H9 (cell line): ENCODE data around the gene SORCS2. TPM values are rescaled to one million over a fixed set of nuclear protein-coding genes. Genes with fewer than 3 reads are reported as not detected.

Experiments
- DNase-seq: peaks from one replicate; pipeline ENCODE4 v3.0.0-alpha.2; 2017
- H2AFZ ChIP-seq: one replicate; pipeline ENCODE4 v1.6.1; 2013; ENCODE audit warnings: mild to moderate bottlenecking, low read length, control low read depth, moderate library complexity
- H2AK5ac ChIP-seq: 2 replicates; pipeline ENCODE4 v1.6.1; 2013; ENCODE audit warnings: low read length, control low read depth, mixed read lengths; ENCODE audit not compliant: insufficient read length
- H2BK120ac ChIP-seq: one replicate; pipeline ENCODE4 v1.6.1; 2013; ENCODE audit warnings: low read depth, mild to moderate bottlenecking, low read length, control low read depth, inconsistent platforms; ENCODE audit not compliant: poor library complexity, severe bottlenecking
- H2BK12ac ChIP-seq: 2 replicates; pipeline ENCODE4 v1.6.1; 2013; ENCODE audit warnings: low read length, control low read depth, mixed read lengths, low read depth; ENCODE audit not compliant: insufficient read length
- H2BK15ac ChIP-seq: 2 replicates; pipeline ENCODE4 v1.6.1; 2013; ENCODE audit warnings: low read depth, low read length, control low read depth
- H2BK20ac ChIP-seq: one replicate; pipeline ENCODE4 v1.6.1; 2013; ENCODE audit warnings: low read depth, mild to moderate bottlenecking, low read length, control low read depth, inconsistent platforms; ENCODE audit not compliant: poor library complexity, severe bottlenecking
- H2BK5ac ChIP-seq: 2 replicates; pipeline ENCODE4 v1.6.1; 2013; ENCODE audit warnings: low read length, control low read depth, mixed read lengths; ENCODE audit not compliant: insufficient read length
- H3K14ac ChIP-seq: 2 replicates; pipeline ENCODE4 v1.6.1; 2013; ENCODE audit warnings: low read length, control low read depth; ENCODE audit not compliant: insufficient read depth
- H3K18ac ChIP-seq: 2 replicates; pipeline ENCODE4 v1.6.1; 2013; ENCODE audit warnings: low read depth, mild to moderate bottlenecking, mixed read lengths, low read length, control low read depth; ENCODE audit not compliant: insufficient read length
- H3K23ac ChIP-seq: 2 replicates; pipeline ENCODE4 v1.6.1; 2013; ENCODE audit warnings: low read length, control low read depth, mixed read lengths, low read depth; ENCODE audit not compliant: insufficient read length
- H3K23me2 ChIP-seq: 2 replicates; pipeline ENCODE4 v1.6.1; 2013; ENCODE audit warnings: low read depth, mild to moderate bottlenecking, mixed read lengths, low read length, control low read depth; ENCODE audit not compliant: insufficient read length, poor library complexity, severe bottlenecking
- H3K27ac ChIP-seq: 2 replicates; pipeline ENCODE4 v1.5.1; 2013; ENCODE audit warnings: low read length, control low read depth, mixed read lengths, low read depth; ENCODE audit not compliant: insufficient read length
- H3K27me3 ChIP-seq: 2 replicates; pipeline ENCODE4 v1.6.1; 2013; ENCODE audit warnings: low read length, control low read depth, inconsistent platforms; ENCODE audit not compliant: insufficient read depth
- H3K4ac ChIP-seq: 2 replicates; pipeline ENCODE4 v1.6.1; 2013; ENCODE audit warnings: low read depth, mild to moderate bottlenecking, control low read depth, inconsistent platforms, low read length, moderate library complexity
- H3K4me1 ChIP-seq: 2 replicates; pipeline ENCODE4 v1.6.1; 2013; ENCODE audit warnings: low read length, control low read depth, inconsistent platforms; ENCODE audit not compliant: insufficient read depth
- H3K4me2 ChIP-seq: 2 replicates; pipeline ENCODE4 v1.6.1; 2013; ENCODE audit warnings: low read length, control low read depth, mixed read lengths; ENCODE audit not compliant: insufficient read length, insufficient read depth
- H3K56ac ChIP-seq: 2 replicates; pipeline ENCODE4 v1.6.1; 2013; ENCODE audit warnings: low read depth, mild to moderate bottlenecking, mixed read lengths, low read length, control low read depth; ENCODE audit not compliant: insufficient read length
- H3K79me1 ChIP-seq: 2 replicates; pipeline ENCODE4 v1.6.1; 2013; ENCODE audit warnings: low read depth, mild to moderate bottlenecking, moderate library complexity, low read length, control low read depth, inconsistent platforms; ENCODE audit not compliant: insufficient read depth, poor library complexity, severe bottlenecking
- H3K79me2 ChIP-seq: 2 replicates; pipeline ENCODE4 v1.6.1; 2013; ENCODE audit warnings: low read length, control low read depth, inconsistent platforms; ENCODE audit not compliant: insufficient read depth
- H3K9ac ChIP-seq: 2 replicates; pipeline ENCODE4 v1.6.1; 2013; ENCODE audit warnings: low read length, control low read depth, mixed read lengths; ENCODE audit not compliant: insufficient read length; ENCODE audit errors: extremely low read depth
- H3K9me3 ChIP-seq: one replicate; pipeline ENCODE4 v1.6.1; 2013; ENCODE audit warnings: low read depth, low read length, inconsistent platforms; ENCODE audit not compliant: control insufficient read depth
- H3T11ph ChIP-seq: one replicate; pipeline ENCODE4 v1.6.1; 2013; ENCODE audit warnings: mild to moderate bottlenecking, low read length, control low read depth, inconsistent platforms
- H4K20me1 ChIP-seq: one replicate; pipeline ENCODE4 v1.6.1; 2013; ENCODE audit not compliant: control insufficient read depth, insufficient read length, insufficient read depth
- H4K5ac ChIP-seq: 2 replicates; pipeline ENCODE4 v1.6.1; 2013; ENCODE audit warnings: low read depth, mild to moderate bottlenecking, mixed read lengths, low read length, control low read depth; ENCODE audit not compliant: insufficient read length
- H4K8ac ChIP-seq: replicated peaks from 2 replicates; pipeline ENCODE4 v1.6.1; 2013; ENCODE audit warnings: low read length, control low read depth, mixed read lengths, low read depth; ENCODE audit not compliant: insufficient read length
- H4K91ac ChIP-seq: 2 replicates; pipeline ENCODE4 v1.6.1; 2013; ENCODE audit warnings: low read depth, mild to moderate bottlenecking, moderate library complexity, mixed read lengths, low read length, control low read depth; ENCODE audit not compliant: insufficient read length
- H3K27ac Mint-ChIP-seq, 3 experiments: 2 replicates in 2 of 3; 3 replicates in 1 of 3; pipeline ENCODE4 v1.8.0; 2020 to 2021; ENCODE audit warnings: mixed read lengths in 3 of 3, mild to moderate bottlenecking in 1 of 3, moderate library complexity in 1 of 3
- H3K27me3 Mint-ChIP-seq: 2 replicates; pipeline ENCODE4 v1.8.0; 2021; ENCODE audit warnings: low read depth, mild to moderate bottlenecking, moderate library complexity, mixed read lengths
- H3K36me3 Mint-ChIP-seq, 3 experiments: 2 replicates in 2 of 3; 3 replicates in 1 of 3; pipeline ENCODE4 v1.8.0; 2020 to 2021; ENCODE audit warnings: low read depth in 3 of 3, mixed read lengths in 3 of 3; ENCODE audit not compliant: insufficient read depth in 1 of 3
- H3K4me1 Mint-ChIP-seq, 2 experiments: 2 replicates each; pipeline ENCODE4 v1.8.0; 2020; ENCODE audit warnings: mixed read lengths in 2 of 2
- H3K4me3 Mint-ChIP-seq, 2 experiments: 2 replicates in 1 of 2; 3 replicates in 1 of 2; pipeline ENCODE4 v1.8.0; 2020 to 2021; ENCODE audit warnings: mild to moderate bottlenecking in 2 of 2, mixed read lengths in 2 of 2, moderate library complexity in 1 of 2
- H3K9me3 Mint-ChIP-seq, 2 experiments: 2 replicates in 1 of 2; 3 replicates in 1 of 2; pipeline ENCODE4 v1.8.0; 2020; ENCODE audit warnings: mild to moderate bottlenecking in 2 of 2, mixed read lengths in 2 of 2, moderate library complexity in 1 of 2
- CTCF ChIP-seq: fragments of 200-600 bp; sonication (generic); conservative IDR thresholded peaks from 3 replicates; pipeline ENCODE4 v1.8.0; 2021; ENCODE audit warnings: antibody characterized with exemption, mild to moderate bottlenecking
- WGBS: extraction: QIAGEN DNeasy Blood & Tissue Kit; methylation state at CpG from one replicate; pipeline ENCODE4 v1.1.7; 2013; ENCODE audit warnings: missing lambda C conversion rate, low lambda C conversion rate, mixed read lengths; ENCODE audit not compliant: insufficient read length; ENCODE audit errors: extremely low coverage; 5-methylcytosine and 5-hydroxymethylcytosine counted together
- total RNA-seq: library from RNA; stranded (reverse); gene quantifications from 2 replicates; pipeline ENCODE4 v1.2.1, GENCODE V29; 2021

Gene SORCS2
- total RNA-seq, 1 experiment from 2014 or later = 0.57 TPM

- Histone ChIP-seq H3K79me1 (no peaks in the 10 kb centered on the region), H3K27me3 (no peaks in the 10 kb centered on the region), H2BK20ac (no peak overlapping the region), H2AK5ac (no peak overlapping the region), H3K56ac (no peak overlapping the region), H4K20me1 (peaks cover 2% of the 10 kb centered on the region), H3K23me2 (no peaks in the 10 kb centered on the region), H3K18ac (no peak overlapping the region), H3K4me1 (no peaks in the 10 kb centered on the region), H2BK12ac (no peak overlapping the region), H3K4ac (no peak overlapping the region), H4K8ac (no peak overlapping the region), H3K14ac (no peak overlapping the region), H3K9ac (no peak overlapping the region), H4K5ac (no peak overlapping the region), H2BK5ac (no peak overlapping the region), H3K9me3 (no peaks in the 10 kb centered on the region), H3K23ac (no peak overlapping the region), H3K27ac (no peak overlapping the region), H2AFZ (no peak overlapping the region), H2BK15ac (no peak overlapping the region), H3T11ph (no peak overlapping the region), H3K4me2 (no peak overlapping the region), H4K91ac (no peak overlapping the region), H3K79me2 (no peaks in the 10 kb centered on the region), H2BK120ac (no peak overlapping the region)
- Mint-ChIP-seq H3K27me3 (peaks cover 24% of the 10 kb centered on the region), H3K9me3 (peaks cover 0 to 5% of the 10 kb centered on the region in 2 experiments; a peak in 2 of 5 replicates), H3K4me1 (no peaks in the 10 kb centered on the region), H3K36me3 (no peaks in the 10 kb centered on the region), H3K27ac (no peak overlapping the region), H3K4me3 (no peak overlapping the region)
- TF ChIP-seq CTCF = no peak
- DNase-seq = no peak
- WGBS = no CpG with 5 or more reads among the region's 10 CpGs
Observed at GRCh38 chr4:7272404-7272803, 80.1 kb downstream of the SORCS2 start.
